Panc1 (cell line): Measurements from ENCODE around the gene MIPEP. TPM values are rescaled to one million over a fixed set of nuclear protein-coding genes. Genes with fewer than 3 reads are reported as not detected.

ENCODE experiments used
- ATAC-seq: fragments of 200-7000 bp; cut with Tn5 transposase; 2 replicates; pipeline ENCODE4 v1.9.1; 2020; ENCODE audit warnings: mild to moderate bottlenecking, moderate library complexity
- BruUV-seq: library from RNA; stranded (reverse); fragments of 400-500 nt; replicated peaks from 2 replicates; lab custom pipeline; 2021; lab: Mats Ljungman, UMichigan
- CTCF ChIA-PET: fragments of 300-600 bp; sonication (Branson Sonifier 250); formaldehyde crosslinking; loops from one replicate; lab custom pipeline; 2022; ENCODE audit warnings: antibody characterized with exemption; lab: Charles Lee
- POLR2A ChIA-PET: fragments of 300-600 bp; sonication (Branson Sonifier 250); formaldehyde crosslinking; loops from one replicate; lab custom pipeline; 2022; ENCODE audit warnings: antibody characterized with exemption; lab: Charles Lee
- DNase-seq: peaks from one replicate; pipeline ENCODE4 v3.0.0-alpha.2; 2010; ENCODE audit warnings: low read depth, low spot score
- H3K27ac ChIP-seq: 2 replicates; pipeline ENCODE4 v1.5.1; 2011; ENCODE audit warnings: mild to moderate bottlenecking, low read length, inconsistent platforms
- H3K27me3 ChIP-seq: fragments of 200-500 bp; sonication (Bioruptor generic); 2 replicates; pipeline ENCODE4 v1.6.0; 2014; ENCODE audit warnings: low read length, inconsistent platforms; ENCODE audit not compliant: control insufficient read depth, insufficient read depth
- H3K36me3 ChIP-seq: fragments of 200-500 bp; sonication (Bioruptor generic); 2 replicates; pipeline ENCODE4 v1.5.1; 2014; ENCODE audit warnings: inconsistent platforms, mild to moderate bottlenecking, low read length, moderate library complexity; ENCODE audit not compliant: control insufficient read depth, insufficient read depth
- H3K4me1 ChIP-seq: 2 replicates; pipeline ENCODE4 v1.5.1; 2011; ENCODE audit warnings: inconsistent platforms, mild to moderate bottlenecking, low read length, moderate library complexity; ENCODE audit not compliant: control insufficient read depth, insufficient read depth
- H3K4me3 ChIP-seq, 2 experiments: 2 replicates each; pipeline ENCODE4 v1.5.1; 2011 to 2012; ENCODE audit warnings: low read depth in 2 of 2, low read length in 2 of 2, mild to moderate bottlenecking in 2 of 2, inconsistent platforms in 1 of 2, moderate library complexity in 1 of 2
- H3K9me3 ChIP-seq: fragments of 200-500 bp; sonication (Bioruptor generic); 2 replicates; pipeline ENCODE4 v1.5.1; 2014; ENCODE audit warnings: low read depth, mild to moderate bottlenecking, inconsistent platforms, low read length, moderate library complexity; ENCODE audit not compliant: control insufficient read depth, insufficient read depth
- POLR2AphosphoS5 ChIP-seq: IDR thresholded peaks from 2 replicates; pipeline ENCODE4 v1.6.1; 2012; ENCODE audit warnings: mild to moderate bottlenecking, low read depth, low read length, moderate library complexity
- SIN3A ChIP-seq: IDR thresholded peaks from 2 replicates; pipeline ENCODE4 v1.6.1; 2012; ENCODE audit warnings: low read depth, mild to moderate bottlenecking, low read length, moderate library complexity, borderline replicate concordance; ENCODE audit not compliant: insufficient read depth
- TCF7L2 ChIP-seq: IDR thresholded peaks from 2 replicates; pipeline ENCODE4 v1.6.1; 2011; ENCODE audit warnings: mild to moderate bottlenecking, low read depth, low read length, inconsistent platforms
- in situ Hi-C: cut with HindIII; loops from 2 replicates; pipeline ENCODE4 v1.10.0; 2016; ENCODE audit warnings: low sequenced_read_pairs, low pct_unique_long_range_greater_than_20kb
- intact Hi-C: fragments of 100-400 bp; cut with micrococcal nuclease; formaldehyde crosslinking; loops from one replicate; pipeline ENCODE4 v1.10.0; 2022; ENCODE audit not compliant: unreplicated experiment
- total RNA-seq: library from RNA; stranded (reverse); gene quantifications from one replicate; pipeline ENCODE4 v1.2.1, GENCODE V29; 2021; ENCODE audit not compliant: unreplicated experiment
- TF ChIP-seq, protein P1 (sequence below), 2 experiments: IDR thresholded peaks; 2 replicates each; pipeline ENCODE4 v1.6.1; 2011 to 2012; ENCODE audit warnings: low read depth in 2 of 2, control low read depth in 1 of 2, low read length in 1 of 2, mild to moderate bottlenecking in 1 of 2, moderate library complexity in 1 of 2; ENCODE audit not compliant: insufficient read depth in 1 of 2
- TF ChIP-seq, protein P2 (sequence below): fragments of 450-650 bp; IDR thresholded peaks from 2 replicates; pipeline ENCODE4 v1.5.1; 2017; ENCODE audit warnings: mild to moderate bottlenecking

MIPEP gene
- total RNA-seq, 1 experiment from 2014 or later, result 13.8 TPM

- no peak for ATAC-seq
- Histone ChIP-seq H3K27ac (no peak overlapping the region), H3K27me3 (no peaks in the 10 kb centered on the region), H3K4me1 (no peaks in the 10 kb centered on the region), H3K9me3 (no peaks in the 10 kb centered on the region), H3K4me3 (no peak overlapping the region), H3K36me3 (no peaks in the 10 kb centered on the region)
- no peak for DNase-seq
- intact Hi-C loops, result no loop called here
- BruUV-seq, result no TSS peak
- POLR2A ChIA-PET, result no interaction called here
- in situ Hi-C loops, result no loop called here
- TF ChIP-seq POLR2AphosphoS5, result no peak
- TF ChIP-seq, protein P1, sequence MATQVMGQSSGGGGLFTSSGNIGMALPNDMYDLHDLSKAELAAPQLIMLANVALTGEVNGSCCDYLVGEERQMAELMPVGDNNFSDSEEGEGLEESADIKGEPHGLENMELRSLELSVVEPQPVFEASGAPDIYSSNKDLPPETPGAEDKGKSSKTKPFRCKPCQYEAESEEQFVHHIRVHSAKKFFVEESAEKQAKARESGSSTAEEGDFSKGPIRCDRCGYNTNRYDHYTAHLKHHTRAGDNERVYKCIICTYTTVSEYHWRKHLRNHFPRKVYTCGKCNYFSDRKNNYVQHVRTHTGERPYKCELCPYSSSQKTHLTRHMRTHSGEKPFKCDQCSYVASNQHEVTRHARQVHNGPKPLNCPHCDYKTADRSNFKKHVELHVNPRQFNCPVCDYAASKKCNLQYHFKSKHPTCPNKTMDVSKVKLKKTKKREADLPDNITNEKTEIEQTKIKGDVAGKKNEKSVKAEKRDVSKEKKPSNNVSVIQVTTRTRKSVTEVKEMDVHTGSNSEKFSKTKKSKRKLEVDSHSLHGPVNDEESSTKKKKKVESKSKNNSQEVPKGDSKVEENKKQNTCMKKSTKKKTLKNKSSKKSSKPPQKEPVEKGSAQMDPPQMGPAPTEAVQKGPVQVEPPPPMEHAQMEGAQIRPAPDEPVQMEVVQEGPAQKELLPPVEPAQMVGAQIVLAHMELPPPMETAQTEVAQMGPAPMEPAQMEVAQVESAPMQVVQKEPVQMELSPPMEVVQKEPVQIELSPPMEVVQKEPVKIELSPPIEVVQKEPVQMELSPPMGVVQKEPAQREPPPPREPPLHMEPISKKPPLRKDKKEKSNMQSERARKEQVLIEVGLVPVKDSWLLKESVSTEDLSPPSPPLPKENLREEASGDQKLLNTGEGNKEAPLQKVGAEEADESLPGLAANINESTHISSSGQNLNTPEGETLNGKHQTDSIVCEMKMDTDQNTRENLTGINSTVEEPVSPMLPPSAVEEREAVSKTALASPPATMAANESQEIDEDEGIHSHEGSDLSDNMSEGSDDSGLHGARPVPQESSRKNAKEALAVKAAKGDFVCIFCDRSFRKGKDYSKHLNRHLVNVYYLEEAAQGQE (IDR thresholded peaks at IDR 0.05; ENCODE audit: insufficient read depth in 1 of 2, low read depth in 2 of 2, low read length in 1 of 2), result no peak
- TF ChIP-seq, protein P2, sequence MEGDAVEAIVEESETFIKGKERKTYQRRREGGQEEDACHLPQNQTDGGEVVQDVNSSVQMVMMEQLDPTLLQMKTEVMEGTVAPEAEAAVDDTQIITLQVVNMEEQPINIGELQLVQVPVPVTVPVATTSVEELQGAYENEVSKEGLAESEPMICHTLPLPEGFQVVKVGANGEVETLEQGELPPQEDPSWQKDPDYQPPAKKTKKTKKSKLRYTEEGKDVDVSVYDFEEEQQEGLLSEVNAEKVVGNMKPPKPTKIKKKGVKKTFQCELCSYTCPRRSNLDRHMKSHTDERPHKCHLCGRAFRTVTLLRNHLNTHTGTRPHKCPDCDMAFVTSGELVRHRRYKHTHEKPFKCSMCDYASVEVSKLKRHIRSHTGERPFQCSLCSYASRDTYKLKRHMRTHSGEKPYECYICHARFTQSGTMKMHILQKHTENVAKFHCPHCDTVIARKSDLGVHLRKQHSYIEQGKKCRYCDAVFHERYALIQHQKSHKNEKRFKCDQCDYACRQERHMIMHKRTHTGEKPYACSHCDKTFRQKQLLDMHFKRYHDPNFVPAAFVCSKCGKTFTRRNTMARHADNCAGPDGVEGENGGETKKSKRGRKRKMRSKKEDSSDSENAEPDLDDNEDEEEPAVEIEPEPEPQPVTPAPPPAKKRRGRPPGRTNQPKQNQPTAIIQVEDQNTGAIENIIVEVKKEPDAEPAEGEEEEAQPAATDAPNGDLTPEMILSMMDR, result no peak
- no peak for TF ChIP-seq TCF7L2
- no peak for TF ChIP-seq SIN3A
- CTCF ChIA-PET, result no interaction called here
These were observed 96.5 kb downstream of the MIPEP start for GRCh38 chr13:23792680-23793079.

- no peaks in the 10 kb centered on the region for H3K4me1 ChIP-seq
- H3K27ac ChIP-seq, result no peak overlapping the region
- H3K9me3 ChIP-seq, result no peaks in the 10 kb centered on the region
- H3K4me3 ChIP-seq, result no peak overlapping the region
- no peak for ATAC-seq
- H3K27me3 ChIP-seq, result no peaks in the 10 kb centered on the region
- TF ChIP-seq SIN3A (no peak), POLR2AphosphoS5 (no peak), TCF7L2 (no peak)
- TF ChIP-seq, protein P1 (IDR thresholded peaks at IDR 0.05; ENCODE audit: insufficient read depth in 1 of 2, low read depth in 2 of 2, low read length in 1 of 2), result no peak
- TF ChIP-seq, protein P2, result no peak
- intact Hi-C loops (no loop called here), in situ Hi-C loops (no loop called here)
- ChIA-PET POLR2A (no interaction called here), CTCF (no interaction called here)
- no TSS peak for BruUV-seq
- no peak for DNase-seq
- no peaks in the 10 kb centered on the region for H3K36me3 ChIP-seq
These were observed 98.5 kb downstream of the MIPEP start for GRCh38 chr13:23790577-23791170.
